ENCODE data around the gene SDK2.

The SDK2 gene

GRCh38 chr17:73402466-73402865, 241.8 kb downstream of the SDK2 start:
- DNase-seq, result no peak

GRCh38 chr17:73401911-73402310, 242.3 kb downstream of the SDK2 start:
- DNase-seq, result no peak

- DNase-seq, result no peak
These were observed 243.2 kb downstream of the SDK2 start for GRCh38 chr17:73400915-73401545.

DNA sequence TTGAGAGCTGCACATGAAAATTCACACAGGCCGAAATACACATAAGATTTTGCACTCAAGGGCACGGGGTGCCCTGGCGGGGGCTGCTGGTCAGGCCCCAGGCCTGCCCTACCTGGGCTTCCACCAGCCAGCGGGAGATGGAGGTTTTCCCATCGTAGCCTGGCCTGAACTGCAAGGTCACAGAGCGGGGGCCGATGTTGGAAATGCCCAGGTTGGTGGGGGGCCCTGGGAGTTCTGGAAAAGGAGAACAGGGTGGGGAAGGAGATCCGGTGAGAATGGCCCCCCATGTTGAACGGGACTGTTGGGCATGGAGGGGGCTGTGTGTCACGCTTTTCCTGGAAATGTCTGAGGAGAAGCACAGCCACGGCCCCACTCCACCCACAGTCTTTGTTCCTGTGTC, 245.2 kb downstream of the SDK2 start:
- DNase-seq, result no peak

- no peak for DNase-seq
These were observed 246.2 kb downstream of the SDK2 start for GRCh38 chr17:73397856-73398540.

GRCh38 chr17:73397278-73397826, 246.9 kb downstream of the SDK2 start:
- DNase-seq, result no peak

DNA sequence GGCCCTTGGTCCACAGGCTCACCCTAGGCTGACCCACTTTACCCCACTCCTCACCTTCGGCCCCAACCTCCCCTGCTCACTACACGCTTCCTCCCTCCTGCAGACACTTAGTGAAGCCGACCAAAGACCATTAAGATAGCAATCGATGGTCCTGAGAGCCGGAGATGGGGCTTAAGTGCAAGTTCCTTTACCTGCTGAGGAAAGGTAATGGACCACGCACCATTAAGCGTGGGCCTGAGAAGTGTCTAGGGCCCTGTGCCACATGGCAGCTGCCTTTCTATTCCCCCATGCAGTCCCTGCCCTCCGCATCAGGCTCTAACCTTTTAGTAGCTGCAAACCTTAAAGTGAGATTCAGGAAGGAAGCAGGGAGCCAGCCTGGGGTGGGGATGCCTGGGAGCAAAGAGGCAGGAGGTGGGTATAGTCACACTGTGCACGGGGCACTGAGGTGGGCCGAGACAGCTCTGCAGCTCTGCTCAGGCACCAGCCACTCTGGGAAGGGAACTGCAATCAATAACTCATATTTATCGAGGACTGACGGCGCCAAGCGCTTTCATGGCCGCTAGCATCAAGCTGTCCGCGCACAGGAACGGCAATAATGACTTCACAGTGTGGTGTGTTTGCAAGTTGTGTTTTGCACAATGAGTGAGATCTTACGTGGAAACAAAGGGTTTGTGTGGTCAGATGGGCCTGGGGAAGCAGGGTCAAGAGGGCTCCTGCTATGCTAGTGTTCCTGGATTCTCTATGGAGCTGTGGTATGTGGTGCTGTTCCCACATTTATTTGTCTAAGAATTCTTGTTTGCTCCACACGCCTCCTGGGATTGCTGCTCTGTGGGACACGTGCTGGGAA, 247.6 kb downstream of the SDK2 start:
- DNase-seq, result no peak

GRCh38 chr17:73394512-73395450, 249.5 kb downstream of the SDK2 start:
- no peak for DNase-seq

DNA sequence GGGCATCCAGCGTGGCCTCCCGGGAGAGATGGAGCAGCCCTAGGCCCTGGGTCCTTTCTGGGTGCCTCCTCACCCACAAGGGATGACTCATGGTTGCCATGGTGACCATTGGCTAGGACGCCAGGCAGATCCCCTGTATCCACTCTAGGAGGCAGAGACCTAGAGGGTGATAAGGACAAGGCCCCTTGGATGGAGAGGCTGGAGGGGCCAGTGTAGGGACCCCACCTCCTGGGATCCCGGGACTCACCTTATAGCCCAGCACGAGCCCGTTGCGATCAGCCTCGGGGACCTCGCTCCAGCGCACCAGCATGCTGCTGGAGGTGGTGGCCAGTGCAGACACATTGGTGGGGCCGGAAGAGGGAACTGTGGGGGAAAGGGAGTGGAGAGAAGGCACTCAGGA, 250.3 kb downstream of the SDK2 start:
- DNase-seq, result no peak

- DNase-seq, result no peak
These were observed 250.9 kb downstream of the SDK2 start for GRCh38 chr17:73393381-73393780.

GRCh38 chr17:73391331-73392265, 252.6 kb downstream of the SDK2 start:
- DNase-seq, result no peak

GRCh38 chr17:73390851-73391250, 253.4 kb downstream of the SDK2 start:
- no peak for DNase-seq

DNA sequence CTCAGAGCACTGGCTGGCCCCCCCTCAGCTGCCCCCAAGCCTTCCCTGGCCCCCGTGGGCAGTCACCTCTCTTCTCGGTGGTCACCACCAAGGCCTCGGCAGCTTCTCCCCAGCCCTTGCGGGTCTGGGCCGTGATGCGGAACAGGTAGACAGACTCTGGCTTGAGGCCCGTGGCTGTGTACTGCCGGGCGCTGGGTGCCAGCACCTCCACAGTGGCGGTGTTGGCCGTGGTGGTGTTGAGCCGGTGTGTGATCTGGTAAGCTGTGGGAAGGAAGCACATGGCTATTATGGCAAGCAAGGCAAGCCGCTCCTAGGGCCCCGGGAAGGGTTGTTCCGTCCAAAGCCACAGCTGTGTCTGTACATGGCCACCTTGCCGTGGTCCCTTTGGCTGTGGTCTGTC, 254.0 kb downstream of the SDK2 start:
- DNase-seq, result no peak

GRCh38 chr17:73389411-73389810, 254.8 kb downstream of the SDK2 start:
- no peak for DNase-seq

- no peak for DNase-seq
These were observed 255.7 kb downstream of the SDK2 start for GRCh38 chr17:73388578-73388905.

GRCh38 chr17:73387746-73388577, 256.3 kb downstream of the SDK2 start:
- DNase-seq, result no peak

GRCh38 chr17:73386561-73386960, 257.7 kb downstream of the SDK2 start:
- DNase-seq, result no peak

DNA sequence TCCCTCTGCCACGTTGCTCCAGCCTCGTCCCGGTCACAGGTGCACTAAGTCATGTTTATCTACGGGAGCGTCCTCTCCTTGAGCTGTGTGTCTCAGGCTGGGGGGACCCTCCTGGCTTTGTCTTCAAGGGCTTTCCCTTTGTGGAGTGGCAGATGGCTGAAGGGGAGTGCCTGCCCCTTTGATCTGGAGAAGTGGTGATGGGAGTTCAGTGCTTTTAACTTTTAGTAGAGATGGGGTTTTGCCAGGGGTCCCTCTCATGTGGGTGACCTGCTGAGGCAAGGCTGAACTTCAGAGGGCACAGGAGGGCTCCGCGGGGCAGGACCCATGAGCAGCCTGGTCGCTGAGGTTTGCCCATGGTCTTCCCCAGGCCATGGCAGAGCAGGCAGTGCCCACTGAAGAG, 259.3 kb downstream of the SDK2 start:
- DNase-seq, result no peak

DNA sequence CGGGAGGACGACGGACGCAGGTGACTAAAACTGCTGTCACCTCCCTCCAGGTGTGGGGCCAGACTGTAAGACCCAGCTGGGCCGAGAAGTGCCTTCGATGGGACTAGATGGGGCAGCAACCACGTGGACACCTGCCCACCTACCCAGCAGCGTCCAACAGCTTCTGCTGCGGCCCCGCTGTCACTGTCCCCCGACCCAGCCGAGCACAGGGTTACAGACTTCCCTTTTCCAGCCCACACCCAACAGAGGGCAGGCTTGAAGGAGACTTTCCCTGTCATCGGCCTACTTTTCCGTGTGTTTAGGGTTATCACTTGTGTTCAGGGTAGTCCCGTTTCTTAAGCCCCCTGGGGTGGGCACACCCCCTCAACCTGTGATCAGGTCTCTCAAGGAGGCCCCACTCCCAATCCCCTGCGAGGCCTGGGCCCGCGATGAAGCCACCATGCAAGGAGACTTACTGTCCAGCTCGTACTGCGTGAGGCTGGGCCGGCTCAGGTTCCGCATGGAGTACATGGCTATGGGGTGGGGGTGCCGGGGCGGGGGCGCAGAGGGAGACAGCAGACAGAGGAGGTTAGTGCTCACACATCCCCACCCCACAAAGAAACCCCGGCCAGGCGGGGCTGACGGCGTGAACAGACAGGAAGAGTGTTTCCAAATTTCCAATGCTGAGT, 263.7 kb downstream of the SDK2 start:
- no peak for DNase-seq

DNA sequence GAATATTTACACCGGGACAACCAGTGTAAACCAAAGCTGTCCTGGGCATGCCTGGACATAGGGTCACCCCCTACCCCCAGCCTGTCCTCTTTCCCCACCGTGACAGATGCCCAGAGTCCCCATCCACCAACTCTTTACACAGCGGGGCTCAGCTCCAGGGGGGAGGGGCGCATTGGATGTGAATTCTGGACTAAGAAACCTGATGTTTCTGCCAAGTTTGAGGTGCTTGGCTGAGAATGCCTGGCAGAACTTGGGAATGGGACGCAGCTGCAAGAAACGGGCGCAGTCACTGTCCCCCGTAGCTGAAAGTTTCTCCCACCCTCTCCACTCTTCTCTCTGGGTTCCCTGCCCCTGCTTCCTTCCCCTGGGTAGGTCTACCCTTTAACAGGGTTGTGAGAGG, 264.4 kb downstream of the SDK2 start:
- no peak for DNase-seq
